ENCODE measurements around the gene DMD. TPM values are rescaled to one million over a fixed set of nuclear protein-coding genes. Genes with fewer than 3 reads are reported as not detected.

DMD gene
- total RNA-seq, 3 donors from 2014 or later (not counting 1 experiment from before 2014, with no cell fraction given): not detected

- H3K27me3 Mint-ChIP-seq (ENCODE audit: low read depth in 2 of 2): no peaks in the 10 kb centered on the region
Measured at GRCh38 chrX:31555506-31555905, 1655.8 kb downstream of the DMD start.

GRCh38 chrX:31551913-31552312, 1659.4 kb downstream of the DMD start:
- no peaks in the 10 kb centered on the region for H3K4me1 ChIP-seq (ENCODE audit: control insufficient read depth, insufficient read depth, low read length)
- no peak overlapping the region for H3K27ac Mint-ChIP-seq
- H3K36me3 Mint-ChIP-seq: no peaks in the 10 kb centered on the region
- no peak overlapping the region for H3K4me3 Mint-ChIP-seq
- H3K9me3 Mint-ChIP-seq: peaks cover 0 to 4% of the 10 kb centered on the region in 2 donors
- no peaks in the 10 kb centered on the region for H3K27me3 ChIP-seq (ENCODE audit: control insufficient read depth, insufficient read depth, low read length)
- H3K27me3 Mint-ChIP-seq (ENCODE audit: low read depth in 2 of 2): no peaks in the 10 kb centered on the region
- H3K4me1 Mint-ChIP-seq: no peaks in the 10 kb centered on the region
- intact Hi-C loops (cut with micrococcal nuclease): no loop called here
- TF ChIP-seq CTCF (IDR thresholded peaks at IDR 0.05): no peak
- H3K36me3 ChIP-seq (ENCODE audit: control insufficient read depth, insufficient read depth, low read length): no peaks in the 10 kb centered on the region
- no peak overlapping the region for H3K27ac ChIP-seq (ENCODE audit: low read length)
- 80% methylated on average over 2 of the region's 4 CpGs for WGBS (ENCODE audit: insufficient coverage)
- H3K9me3 ChIP-seq (ENCODE audit: control insufficient read depth, insufficient read depth, low read length): no peaks in the 10 kb centered on the region
- DNase-seq (no peak), ATAC-seq (no peak)
- no peak overlapping the region for H3K4me3 ChIP-seq (ENCODE audit: low read length)

More at GRCh38 chrX:31555506-31555905, 1655.8 kb downstream of the DMD start:
- no peak for DNase-seq
- ATAC-seq: no peak
- Mint-ChIP-seq H3K36me3 (no peaks in the 10 kb centered on the region), H3K9me3 (peaks cover 2 to 7% of the 10 kb centered on the region in 2 donors), H3K4me1 (no peaks in the 10 kb centered on the region), H3K4me3 (no peak overlapping the region), H3K27ac (no peak overlapping the region)
- intact Hi-C loops (cut with micrococcal nuclease): no loop called here
- Histone ChIP-seq H3K9me3 (ENCODE audit: control insufficient read depth, insufficient read depth, low read length) (no peaks in the 10 kb centered on the region), H3K27me3 (ENCODE audit: control insufficient read depth, insufficient read depth, low read length) (no peaks in the 10 kb centered on the region), H3K4me1 (ENCODE audit: control insufficient read depth, insufficient read depth, low read length) (no peaks in the 10 kb centered on the region), H3K27ac (ENCODE audit: low read length) (no peak overlapping the region), H3K36me3 (ENCODE audit: control insufficient read depth, insufficient read depth, low read length) (no peaks in the 10 kb centered on the region), H3K4me3 (ENCODE audit: low read length) (no peak overlapping the region)
- no peak for TF ChIP-seq CTCF (IDR thresholded peaks at IDR 0.05)
- 85% methylated on average over 1 of the region's 3 CpGs for WGBS (ENCODE audit: insufficient coverage)

GRCh38 chrX:31550158-31550557, 1661.2 kb downstream of the DMD start:
- no peak for DNase-seq
- WGBS (ENCODE audit: insufficient coverage): no CpG with 5 or more reads among the region's 2 CpGs
- no peaks in the 10 kb centered on the region for H3K9me3 ChIP-seq (ENCODE audit: control insufficient read depth, insufficient read depth, low read length)
- intact Hi-C loops (cut with micrococcal nuclease): no loop called here
- H3K36me3 Mint-ChIP-seq: no peaks in the 10 kb centered on the region
- H3K4me3 ChIP-seq (ENCODE audit: low read length): no peak overlapping the region
- no peak for ATAC-seq
- H3K4me3 Mint-ChIP-seq: no peak overlapping the region
- peaks cover 0 to 8% of the 10 kb centered on the region in 2 donors for H3K9me3 Mint-ChIP-seq
- H3K4me1 Mint-ChIP-seq: no peaks in the 10 kb centered on the region
- no peaks in the 10 kb centered on the region for H3K27me3 ChIP-seq (ENCODE audit: control insufficient read depth, insufficient read depth, low read length)
- H3K27ac ChIP-seq (ENCODE audit: low read length): no peak overlapping the region
- H3K4me1 ChIP-seq (ENCODE audit: control insufficient read depth, insufficient read depth, low read length): no peaks in the 10 kb centered on the region
- no peak overlapping the region for H3K27ac Mint-ChIP-seq
- H3K36me3 ChIP-seq (ENCODE audit: control insufficient read depth, insufficient read depth, low read length): no peaks in the 10 kb centered on the region
- H3K27me3 Mint-ChIP-seq (ENCODE audit: low read depth in 2 of 2): no peaks in the 10 kb centered on the region
- TF ChIP-seq CTCF (IDR thresholded peaks at IDR 0.05): no peak

GRCh38 chrX:31547816-31548215, 1663.5 kb downstream of the DMD start:
- no peaks in the 10 kb centered on the region for H3K4me1 ChIP-seq (ENCODE audit: control insufficient read depth, insufficient read depth, low read length)
- H3K27ac Mint-ChIP-seq: no peak overlapping the region
- intact Hi-C loops (cut with micrococcal nuclease): no loop called here
- no peak overlapping the region for H3K4me3 Mint-ChIP-seq
- H3K36me3 ChIP-seq (ENCODE audit: control insufficient read depth, insufficient read depth, low read length): no peaks in the 10 kb centered on the region
- TF ChIP-seq CTCF (IDR thresholded peaks at IDR 0.05): no peak
- no peaks in the 10 kb centered on the region for H3K36me3 Mint-ChIP-seq
- no peaks in the 10 kb centered on the region for H3K4me1 Mint-ChIP-seq
- no peak overlapping the region for H3K27ac ChIP-seq (ENCODE audit: low read length)
- no peaks in the 10 kb centered on the region for H3K27me3 Mint-ChIP-seq (ENCODE audit: low read depth in 2 of 2)
- no peaks in the 10 kb centered on the region for H3K9me3 ChIP-seq (ENCODE audit: control insufficient read depth, insufficient read depth, low read length)
- DNase-seq: no peak
- peaks cover 0 to 4% of the 10 kb centered on the region in 2 donors for H3K9me3 Mint-ChIP-seq
- no peaks in the 10 kb centered on the region for H3K27me3 ChIP-seq (ENCODE audit: control insufficient read depth, insufficient read depth, low read length)
- H3K4me3 ChIP-seq (ENCODE audit: low read length): no peak overlapping the region
- no peak for ATAC-seq
- WGBS (ENCODE audit: insufficient coverage): 75% methylated on average over 3 of the region's 3 CpGs

All from natural killer cell (primary cell).